Mesenchymal stem cell (in vitro differentiated cells and primary cell): ENCODE measurements around the gene SLC35G2.

Source experiments
- DNase-seq: peaks from one replicate; pipeline ENCODE4 v3.0.0-alpha.2; 2013
- H2AFZ ChIP-seq: one replicate; pipeline ENCODE4 v1.6.1; 2013; ENCODE audit warnings: low read depth, mild to moderate bottlenecking, control low read depth, inconsistent platforms, low read length, moderate library complexity
- H2AK5ac ChIP-seq: 2 replicates; pipeline ENCODE4 v1.6.1; 2013; ENCODE audit warnings: low read length, moderate library complexity, mild to moderate bottlenecking, inconsistent platforms; ENCODE audit not compliant: severe bottlenecking
- H2BK120ac ChIP-seq: one replicate; pipeline ENCODE4 v1.6.1; 2013; ENCODE audit warnings: low read depth, mild to moderate bottlenecking, inconsistent platforms, low read length, moderate library complexity
- H2BK12ac ChIP-seq, 2 experiments: one replicate each; pipeline ENCODE4 v1.6.1; 2013; ENCODE audit warnings: inconsistent platforms in 2 of 2, low read length in 2 of 2, mild to moderate bottlenecking in 2 of 2, moderate library complexity in 2 of 2, control low read depth in 1 of 2
- H2BK15ac ChIP-seq: one replicate; pipeline ENCODE4 v1.6.1; 2013; ENCODE audit warnings: mild to moderate bottlenecking, low read depth, inconsistent platforms; ENCODE audit not compliant: poor library complexity, severe bottlenecking
- H2BK5ac ChIP-seq: 2 replicates; pipeline ENCODE4 v1.6.1; 2013; ENCODE audit warnings: low read depth, mild to moderate bottlenecking, low read length, control low read depth, inconsistent platforms; ENCODE audit not compliant: poor library complexity, severe bottlenecking
- H3K14ac ChIP-seq, 2 experiments: one replicate each; pipeline ENCODE4 v1.6.1; 2013; ENCODE audit warnings: inconsistent platforms in 2 of 2, low read length in 2 of 2, control low read depth in 1 of 2, mild to moderate bottlenecking in 1 of 2, moderate library complexity in 1 of 2
- H3K18ac ChIP-seq, 2 experiments: one replicate each; pipeline ENCODE4 v1.6.1; 2013; ENCODE audit warnings: inconsistent platforms in 2 of 2, low read length in 2 of 2, control low read depth in 1 of 2, low read depth in 1 of 2, mild to moderate bottlenecking in 1 of 2
- H3K23ac ChIP-seq, 2 experiments: one replicate each; pipeline ENCODE4 v1.6.1; 2013; ENCODE audit warnings: inconsistent platforms in 2 of 2, low read length in 2 of 2, mild to moderate bottlenecking in 2 of 2, moderate library complexity in 2 of 2, control low read depth in 1 of 2
- H3K27ac ChIP-seq: 2 replicates; pipeline ENCODE4 v1.5.1; 2013; ENCODE audit warnings: mild to moderate bottlenecking, moderate library complexity, low read length, control low read depth, inconsistent platforms; ENCODE audit not compliant: poor library complexity, severe bottlenecking
- H3K27me3 ChIP-seq, 2 experiments: 2 replicates each; pipeline versions ENCODE4 v1.6.1 to v1.7.0; 2013; ENCODE audit warnings: low read length in 2 of 2, mild to moderate bottlenecking in 2 of 2, moderate library complexity in 2 of 2, control low read depth in 1 of 2, inconsistent platforms in 1 of 2; ENCODE audit not compliant: control insufficient read depth in 1 of 2, insufficient read depth in 1 of 2
- H3K36me3 ChIP-seq, 2 experiments: 2 replicates each; pipeline versions ENCODE4 v1.6.1 to v1.7.0; 2013; ENCODE audit warnings: low read length in 2 of 2, control low read depth in 1 of 2, inconsistent platforms in 1 of 2, low read depth in 1 of 2, mild to moderate bottlenecking in 1 of 2; ENCODE audit not compliant: insufficient read depth in 2 of 2, control insufficient read depth in 1 of 2
- H3K4ac ChIP-seq, 2 experiments: one replicate each; pipeline ENCODE4 v1.6.1; 2013; ENCODE audit warnings: inconsistent platforms in 2 of 2, low read length in 2 of 2, mild to moderate bottlenecking in 2 of 2, moderate library complexity in 2 of 2, control low read depth in 1 of 2, low read depth in 1 of 2
- H3K4me1 ChIP-seq: 2 replicates; pipeline ENCODE4 v1.6.1; 2013; ENCODE audit warnings: low read depth, low read length, control low read depth; ENCODE audit not compliant: control insufficient read depth, insufficient read depth
- H3K4me2 ChIP-seq: 2 replicates; pipeline ENCODE4 v1.6.1; 2013; ENCODE audit warnings: low read length, mild to moderate bottlenecking, inconsistent platforms; ENCODE audit not compliant: poor library complexity, severe bottlenecking
- H3K4me3 ChIP-seq, 2 experiments: 2 replicates each; pipeline versions ENCODE4 v1.5.1 to v1.7.0; 2013; ENCODE audit warnings: low read length in 2 of 2, mild to moderate bottlenecking in 2 of 2, control low read depth in 1 of 2, low read depth in 1 of 2; ENCODE audit not compliant: insufficient read depth in 1 of 2
- H3K79me1 ChIP-seq: replicated peaks from 2 replicates; pipeline ENCODE4 v1.6.1; 2013; ENCODE audit warnings: mild to moderate bottlenecking, control low read depth, low read length, inconsistent platforms; ENCODE audit not compliant: poor library complexity, severe bottlenecking
- H3K9ac ChIP-seq: 2 replicates; pipeline ENCODE4 v1.7.0; 2013; ENCODE audit warnings: mild to moderate bottlenecking, low read length, moderate library complexity
- H3K9me3 ChIP-seq: 2 replicates; pipeline ENCODE4 v1.7.0; 2013; ENCODE audit warnings: mild to moderate bottlenecking, low read length; ENCODE audit not compliant: control insufficient read depth
- H4K8ac ChIP-seq: one replicate; pipeline ENCODE4 v1.6.1; 2013; ENCODE audit warnings: inconsistent platforms, mild to moderate bottlenecking, low read length, moderate library complexity
- H4K91ac ChIP-seq: one replicate; pipeline ENCODE4 v1.6.1; 2013; ENCODE audit warnings: mild to moderate bottlenecking, low read length, inconsistent platforms
- WGBS: methylation state at CpG from one replicate; pipeline ENCODE4 v1.1.7; 2013; ENCODE audit warnings: mixed read lengths; 5-methylcytosine and 5-hydroxymethylcytosine counted together

SLC35G2 gene

GRCh38 chr3:136817448-136817847 lies 1.5 kb upstream of the SLC35G2 start:
- Histone ChIP-seq H3K14ac (no peak overlapping the region), H3K4me2 (no peak overlapping the region), H3K79me1 (peaks cover 1% of the 10 kb centered on the region), H2AFZ (no peak overlapping the region), H2BK15ac (no peak overlapping the region), H3K4me1 (peaks cover 13% of the 10 kb centered on the region), H3K27ac (no peak overlapping the region), H2BK12ac (no peak overlapping the region), H3K27me3 (no peaks in the 10 kb centered on the region), H3K9me3 (no peaks in the 10 kb centered on the region), H3K18ac (no peak overlapping the region), H3K9ac (no peak overlapping the region), H2BK5ac (no peak overlapping the region), H2AK5ac (no peak overlapping the region), H4K91ac (no peak overlapping the region), H3K4ac (no peak overlapping the region), H2BK120ac (no peak overlapping the region), H3K4me3 (no peak overlapping the region), H3K36me3 (no peaks in the 10 kb centered on the region), H4K8ac (no peak overlapping the region), H3K23ac (no peak overlapping the region)
- peak; percentile 80 for DNase-seq
- 25% methylated on average over 1 of the region's 1 CpG for WGBS

GRCh38 chr3:136818191-136818768 lies 646 bp upstream of the SLC35G2 start:
- Histone ChIP-seq H3K4me1 (peaks cover 13% of the 10 kb centered on the region), H2BK15ac (no peak overlapping the region), H3K36me3 (no peaks in the 10 kb centered on the region), H3K27me3 (no peaks in the 10 kb centered on the region), H3K4ac (peak overlapping the region; percentile 13 to 59), H3K79me1 (peaks cover 2% of the 10 kb centered on the region), H2BK12ac (peak overlapping the region in 1 of 2 experiments; percentile 67), H3K4me3 (peak overlapping the region; percentile 77 to 83), H2BK120ac (no peak overlapping the region), H4K91ac (no peak overlapping the region), H2BK5ac (no peak overlapping the region), H3K27ac (peak overlapping the region; percentile 41), H3K23ac (no peak overlapping the region), H3K9ac (peak overlapping the region; percentile 95), H3K4me2 (peak overlapping the region; percentile 98), H4K8ac (no peak overlapping the region), H3K18ac (peak overlapping the region in 1 of 2 experiments; percentile 85), H2AFZ (peak overlapping the region; percentile 83), H2AK5ac (no peak overlapping the region), H3K9me3 (no peaks in the 10 kb centered on the region), H3K14ac (no peak overlapping the region)
- WGBS, result 13% methylated on average over 8 of the region's 8 CpGs
- DNase-seq, result peak; percentile 83

GRCh38 chr3:136819392-136819730 lies 435 bp downstream of the SLC35G2 start:
- peak overlapping the region; percentile 66 for H4K8ac ChIP-seq
- no peak overlapping the region for H3K27ac ChIP-seq
- H3K9ac ChIP-seq, result peak overlapping the region; percentile 95
- H4K91ac ChIP-seq, result peak overlapping the region; percentile 76
- peak overlapping the region; percentile 83 for H2AFZ ChIP-seq
- no peak overlapping the region for H3K23ac ChIP-seq
- H3K4me1 ChIP-seq, result peaks cover 13% of the 10 kb centered on the region
- peak overlapping the region; percentile 77 to 83 for H3K4me3 ChIP-seq
- H3K14ac ChIP-seq, result peak overlapping the region in 1 of 2 experiments; percentile 83
- no peaks in the 10 kb centered on the region for H3K27me3 ChIP-seq
- no peak overlapping the region for H2BK15ac ChIP-seq
- under 1% methylated on average over 17 of the region's 21 CpGs for WGBS
- peak overlapping the region; percentile 94 for H2BK120ac ChIP-seq
- H2BK12ac ChIP-seq, result peak overlapping the region; percentile 18 to 64
- peaks cover 3% of the 10 kb centered on the region for H3K79me1 ChIP-seq
- no peak overlapping the region for H2BK5ac ChIP-seq
- peak overlapping the region; percentile 98 for H3K4me2 ChIP-seq
- peak overlapping the region; percentile 28 to 89 for H3K4ac ChIP-seq
- H3K18ac ChIP-seq, result peak overlapping the region; percentile 82 to 86
- DNase-seq, result peak; percentile 85
- peaks cover 3% of the 10 kb centered on the region for H3K9me3 ChIP-seq
- H3K36me3 ChIP-seq, result no peaks in the 10 kb centered on the region
- H2AK5ac ChIP-seq, result no peak overlapping the region

GRCh38 chr3:136819731-136820679 lies 1.1 kb downstream of the SLC35G2 start:
- Histone ChIP-seq H3K27me3 (no peaks in the 10 kb centered on the region), H3K14ac (peak overlapping the region in 1 of 2 experiments; percentile 62), H2BK15ac (peak overlapping the region; percentile 30), H3K4me1 (peaks cover 13% of the 10 kb centered on the region), H3K79me1 (peaks cover 6% of the 10 kb centered on the region), H4K8ac (peak overlapping the region; percentile 60), H3K9ac (peak overlapping the region; percentile 95), H3K36me3 (no peaks in the 10 kb centered on the region), H2AFZ (peak overlapping the region; percentile 36), H2BK12ac (no peak overlapping the region), H3K9me3 (peaks cover 3% of the 10 kb centered on the region), H2AK5ac (no peak overlapping the region), H3K27ac (peak overlapping the region; percentile 22), H3K4me3 (peak overlapping the region; percentile 65 to 83), H2BK120ac (no peak overlapping the region), H3K18ac (peak overlapping the region; percentile 50 to 89), H3K4ac (peak overlapping the region in 1 of 2 experiments; percentile 24), H4K91ac (no peak overlapping the region), H3K23ac (no peak overlapping the region), H3K4me2 (peak overlapping the region; percentile 98), H2BK5ac (no peak overlapping the region)
- peak; percentile 79 for DNase-seq
- 7% methylated on average over 51 of the region's 51 CpGs for WGBS
